Measurements from ENCODE around the gene C1orf21. TPM values are rescaled to one million over a fixed set of nuclear protein-coding genes. Genes with fewer than 3 reads are reported as not detected.

C1orf21 gene
- total and polyA plus RNA-seq, 2 donors (not counting 3 experiments of a cell fraction or from before 2014, with no cell fraction given): 0.79 to 8.5 TPM

DNA sequence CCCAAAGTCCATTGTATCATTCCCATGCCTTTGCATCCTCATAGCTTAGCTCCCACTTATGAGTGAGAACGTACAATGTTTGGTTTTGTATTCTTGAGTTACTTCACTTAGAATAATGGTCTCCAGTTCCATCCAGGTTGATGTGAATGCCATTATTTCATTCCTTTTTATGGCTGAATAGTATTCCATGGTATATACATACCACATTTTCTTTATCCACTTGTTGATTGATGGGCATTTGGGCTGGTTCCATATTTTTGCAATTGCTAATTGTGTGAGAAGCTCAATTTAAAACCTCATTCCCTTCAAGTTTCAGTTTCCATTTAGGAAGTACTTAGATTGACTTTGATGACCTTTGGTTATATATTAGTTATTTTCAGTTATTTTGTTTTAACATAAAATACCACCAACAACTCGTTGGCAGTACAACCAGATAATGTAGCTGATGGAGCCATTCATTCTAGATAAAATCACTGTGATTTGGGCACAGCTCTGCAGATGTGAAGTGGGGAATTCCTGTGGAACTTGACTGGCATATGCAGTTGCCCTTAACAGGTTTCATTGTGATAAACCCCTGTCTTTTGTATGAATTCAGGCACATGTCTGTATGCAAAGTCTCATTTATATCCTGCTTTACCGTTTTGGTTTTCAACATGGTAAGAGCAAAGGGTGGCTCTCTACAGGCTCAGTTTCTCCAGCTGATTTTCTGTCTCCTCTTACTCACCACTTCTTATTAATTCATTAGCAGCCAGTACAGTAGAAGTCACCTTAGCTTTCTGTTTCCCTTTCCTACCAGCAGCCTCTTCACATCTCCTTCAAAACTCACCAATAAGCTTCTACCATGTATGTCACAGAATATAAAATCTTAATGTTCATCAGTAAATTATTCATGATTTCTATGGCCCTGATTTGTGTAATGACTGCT, 170.9 kb downstream of the C1orf21 start:
- no peaks in the 10 kb centered on the region for H3K36me3 ChIP-seq (ENCODE audit: control insufficient read depth in 2 of 2, extremely low read depth in 1 of 2, insufficient read depth in 2 of 2, low read length in 2 of 2)
- no peak overlapping the region for H3K4me3 ChIP-seq (replicated peaks in 1 of 3; ENCODE audit: insufficient read depth in 1 of 3, low read depth in 1 of 3, low read length in 3 of 3)
- no peaks in the 10 kb centered on the region for H4K20me1 ChIP-seq (replicated peaks; ENCODE audit: control insufficient read depth, extremely low read depth, insufficient read depth, low read length)
- no peak for FAIRE-seq
- H3K79me2 ChIP-seq (ENCODE audit: control insufficient read depth, insufficient read depth, low read length): no peaks in the 10 kb centered on the region
- DNase-seq (ENCODE audit: low read depth, low spot score): no peak
- H3K9ac ChIP-seq (replicated peaks; ENCODE audit: extremely low read depth, insufficient read depth, low read length): no peak overlapping the region
- no peak overlapping the region for H2AFZ ChIP-seq (ENCODE audit: low read depth, low read length)
- H3K27ac ChIP-seq (ENCODE audit: insufficient read depth, low read depth, low read length): no peak overlapping the region
- no TSS peak for BruUV-seq (replicated peaks)
- no peaks in the 10 kb centered on the region for H3K4me1 ChIP-seq (ENCODE audit: control insufficient read depth, extremely low read depth, insufficient read depth, low read length)
- no peaks in the 10 kb centered on the region for H3K9me3 ChIP-seq (replicated peaks; ENCODE audit: control insufficient read depth, insufficient read depth, low read length)
- no peaks in the 10 kb centered on the region for H3K9me1 ChIP-seq (replicated peaks; ENCODE audit: control insufficient read depth, extremely low read depth, insufficient read depth, low read length)
- no peak overlapping the region for H3K4me2 ChIP-seq (ENCODE audit: insufficient read depth, low read length)
- no peaks in the 10 kb centered on the region for H3K27me3 ChIP-seq (ENCODE audit: control insufficient read depth in 2 of 2, insufficient read depth in 2 of 2, low read length in 2 of 2)
- dilution Hi-C loops (cut with MboI; ENCODE audit: extremely low pct_ligation_motif_present, low sequenced_read_pairs): no loop called here
- TF ChIP-seq, protein P1, sequence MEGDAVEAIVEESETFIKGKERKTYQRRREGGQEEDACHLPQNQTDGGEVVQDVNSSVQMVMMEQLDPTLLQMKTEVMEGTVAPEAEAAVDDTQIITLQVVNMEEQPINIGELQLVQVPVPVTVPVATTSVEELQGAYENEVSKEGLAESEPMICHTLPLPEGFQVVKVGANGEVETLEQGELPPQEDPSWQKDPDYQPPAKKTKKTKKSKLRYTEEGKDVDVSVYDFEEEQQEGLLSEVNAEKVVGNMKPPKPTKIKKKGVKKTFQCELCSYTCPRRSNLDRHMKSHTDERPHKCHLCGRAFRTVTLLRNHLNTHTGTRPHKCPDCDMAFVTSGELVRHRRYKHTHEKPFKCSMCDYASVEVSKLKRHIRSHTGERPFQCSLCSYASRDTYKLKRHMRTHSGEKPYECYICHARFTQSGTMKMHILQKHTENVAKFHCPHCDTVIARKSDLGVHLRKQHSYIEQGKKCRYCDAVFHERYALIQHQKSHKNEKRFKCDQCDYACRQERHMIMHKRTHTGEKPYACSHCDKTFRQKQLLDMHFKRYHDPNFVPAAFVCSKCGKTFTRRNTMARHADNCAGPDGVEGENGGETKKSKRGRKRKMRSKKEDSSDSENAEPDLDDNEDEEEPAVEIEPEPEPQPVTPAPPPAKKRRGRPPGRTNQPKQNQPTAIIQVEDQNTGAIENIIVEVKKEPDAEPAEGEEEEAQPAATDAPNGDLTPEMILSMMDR (IDR thresholded peaks at IDR 0.05; ENCODE audit: extremely low read depth in 1 of 2, insufficient read depth in 1 of 2, low read depth in 1 of 2, low read length in 2 of 2): no peak
- TF ChIP-seq POLR2AphosphoS5 (IDR thresholded peaks at IDR 0.05; ENCODE audit: insufficient read depth, low read depth, low read length) (no peak), EZH2 (IDR thresholded peaks at IDR 0.05; ENCODE audit: borderline replicate concordance, low read depth, low read length, severe bottlenecking) (no peak), MYC (IDR thresholded peaks at IDR 0.05; ENCODE audit: low read depth, low read length) (no peak), GATA2 (IDR thresholded peaks at IDR 0.05; ENCODE audit: insufficient read depth, insufficient read length, low read depth, low read length) (no peak), POLR2A (IDR thresholded peaks at IDR 0.05; ENCODE audit: low read depth, low read length) (no peak), FOS (IDR thresholded peaks at IDR 0.05; ENCODE audit: borderline replicate concordance, insufficient read depth, low read length) (no peak), JUN (IDR thresholded peaks at IDR 0.05; ENCODE audit: borderline replicate concordance, insufficient read depth, insufficient read length, low read depth) (no peak)
- TF ChIP-seq, protein P2, sequence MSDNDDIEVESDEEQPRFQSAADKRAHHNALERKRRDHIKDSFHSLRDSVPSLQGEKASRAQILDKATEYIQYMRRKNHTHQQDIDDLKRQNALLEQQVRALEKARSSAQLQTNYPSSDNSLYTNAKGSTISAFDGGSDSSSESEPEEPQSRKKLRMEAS (IDR thresholded peaks at IDR 0.05; ENCODE audit: insufficient read depth, insufficient read length): no peak
- ChIA-PET CTCF (interaction anchor here (0.9 to 1.1 kb wide), 2 partner anchors 17 to 315 kb away, joined by 3 read pairs; no protein-coding TSS in a partner anchor), POLR2A (no interaction called here)
- intact Hi-C loops (cut with micrococcal nuclease): loop anchor here (10.0 kb wide), 1 partner anchor 573 kb away; no protein-coding TSS in a partner anchor
